ENCODE results near the gene ATP8B3.
"Not testable (repeated sequence)": the region's sequence is repeated elsewhere in the genome, so short reads cannot be mapped to it uniquely, and the experiment has no call there.

ATP8B3 gene

GRCh38 chr19:1765904-1766799 lies 45.9 kb downstream of the ATP8B3 start:
- no peak for DNase-seq

- DNase-seq: no peak
Measured at GRCh38 chr19:1765232-1765903, 46.7 kb downstream of the ATP8B3 start.

GRCh38 chr19:1764729-1765128 lies 47.3 kb downstream of the ATP8B3 start:
- DNase-seq: no peak

- DNase-seq: no peak
Measured at GRCh38 chr19:1763648-1764639, 48.1 kb downstream of the ATP8B3 start.

- DNase-seq: no peak
Measured at GRCh38 chr19:1762243-1763117, 49.6 kb downstream of the ATP8B3 start.

GRCh38 chr19:1761528-1762242 lies 50.4 kb downstream of the ATP8B3 start:
- DNase-seq: no peak

- not testable (repeated sequence) for DNase-seq
Measured at GRCh38 chr19:1760786-1761527, 51.1 kb downstream of the ATP8B3 start.

- no peak for DNase-seq
Measured at GRCh38 chr19:1760020-1760419, 52.1 kb downstream of the ATP8B3 start.

GRCh38 chr19:1758959-1759903 lies 52.8 kb downstream of the ATP8B3 start:
- no peak for DNase-seq

- no peak for DNase-seq
Measured at GRCh38 chr19:1758231-1758577, 53.9 kb downstream of the ATP8B3 start.

GRCh38 chr19:1757468-1758230 lies 54.4 kb downstream of the ATP8B3 start:
- no peak for DNase-seq

- DNase-seq: no peak
Measured at GRCh38 chr19:1756705-1757465, 55.2 kb downstream of the ATP8B3 start.

GRCh38 chr19:1756264-1756663 lies 55.8 kb downstream of the ATP8B3 start:
- no peak for DNase-seq

GRCh38 chr19:1755467-1756171 lies 56.5 kb downstream of the ATP8B3 start:
- no peak for DNase-seq

GRCh38 chr19:1754636-1755466 lies 57.2 kb downstream of the ATP8B3 start:
- DNase-seq: no peak

- DNase-seq: no peak
Measured at GRCh38 chr19:1754018-1754635, 57.9 kb downstream of the ATP8B3 start.

Measured in activated T-cell treated with anti-CD3 and anti-CD28 coated beads for 4 hours (primary cell).